Neutrophil (primary cell): Measurements from ENCODE around the gene FBP1.

ENCODE experiments used
- H3K27ac ChIP-seq: fragments of 200-600 bp; sonication (generic); 2 replicates; pipeline ENCODE4 v1.5.1; 2016; ENCODE audit warnings: mild to moderate bottlenecking, moderate library complexity
- H3K27me3 ChIP-seq: fragments of 200-600 bp; sonication (generic); 2 replicates; pipeline ENCODE4 v1.6.0; 2016; ENCODE audit warnings: mild to moderate bottlenecking
- H3K36me3 ChIP-seq: fragments of 200-600 bp; sonication (generic); 2 replicates; pipeline ENCODE4 v1.5.1; 2017
- H3K4me1 ChIP-seq, 2 experiments: fragments of 200-600 bp in 1 of 2; sonication (generic) in 1 of 2; 1 replicate in 1 of 2; 2 replicates in 1 of 2; pipeline versions ENCODE4 v1.5.1 to v1.6.1; 2013 to 2016; ENCODE audit warnings: low read depth in 1 of 2, low read length in 1 of 2, mild to moderate bottlenecking in 1 of 2, moderate library complexity in 1 of 2; ENCODE audit not compliant: control insufficient read depth in 1 of 2, insufficient read depth in 1 of 2
- H3K4me3 ChIP-seq, 2 experiments: fragments of 200-600 bp in 1 of 2; sonication (generic) in 1 of 2; 1 replicate in 1 of 2; 2 replicates in 1 of 2; pipeline ENCODE4 v1.5.1; 2013 to 2016; ENCODE audit warnings: low read depth in 1 of 2, low read length in 1 of 2, mild to moderate bottlenecking in 1 of 2, moderate library complexity in 1 of 2
- H3K9me3 ChIP-seq: fragments of 200-600 bp; sonication (generic); 2 replicates; pipeline ENCODE4 v1.5.1; 2016
- CTCF ChIP-seq: fragments of 200-600 bp; sonication (generic); IDR thresholded peaks from 2 replicates; pipeline ENCODE4 v1.5.1; 2016; ENCODE audit warnings: antibody characterized with exemption

Gene FBP1

GRCh38 chr9:94554078-94554438 is 85.3 kb downstream of the FBP1 start:
- H3K36me3 ChIP-seq = no peaks in the 10 kb centered on the region
- no peak overlapping the region for H3K4me3 ChIP-seq
- no peak overlapping the region for H3K27ac ChIP-seq
- H3K27me3 ChIP-seq = peaks cover 52% of the 10 kb centered on the region
- no peaks in the 10 kb centered on the region for H3K4me1 ChIP-seq
- no peak for TF ChIP-seq CTCF
- no peaks in the 10 kb centered on the region for H3K9me3 ChIP-seq
